ENCODE results near the gene EPB41L5.
"Not testable (repeated sequence)": the region's sequence is repeated elsewhere in the genome, so short reads cannot be mapped to it uniquely, and the experiment has no call there.

DNA sequence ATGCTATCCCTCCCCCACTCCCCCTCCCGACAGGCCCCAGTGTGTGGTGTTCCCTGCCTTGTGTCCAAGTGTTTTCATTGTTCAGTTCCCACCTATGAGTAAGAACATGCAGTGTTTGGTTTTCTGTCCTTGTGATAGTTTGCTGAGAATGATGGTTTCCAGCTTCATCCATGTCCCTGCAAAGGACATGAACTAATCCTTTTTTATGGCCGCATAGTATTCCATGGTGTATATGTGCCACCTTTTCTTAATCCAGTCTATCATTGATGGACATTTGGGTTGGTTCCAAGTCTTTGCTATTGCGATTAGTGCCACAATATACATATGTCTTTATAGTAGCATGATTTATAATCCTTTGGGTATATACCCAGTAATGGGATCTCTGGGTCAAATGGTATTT is 108.5 kb downstream of the EPB41L5 start:
- TF ChIP-seq, protein P1, sequence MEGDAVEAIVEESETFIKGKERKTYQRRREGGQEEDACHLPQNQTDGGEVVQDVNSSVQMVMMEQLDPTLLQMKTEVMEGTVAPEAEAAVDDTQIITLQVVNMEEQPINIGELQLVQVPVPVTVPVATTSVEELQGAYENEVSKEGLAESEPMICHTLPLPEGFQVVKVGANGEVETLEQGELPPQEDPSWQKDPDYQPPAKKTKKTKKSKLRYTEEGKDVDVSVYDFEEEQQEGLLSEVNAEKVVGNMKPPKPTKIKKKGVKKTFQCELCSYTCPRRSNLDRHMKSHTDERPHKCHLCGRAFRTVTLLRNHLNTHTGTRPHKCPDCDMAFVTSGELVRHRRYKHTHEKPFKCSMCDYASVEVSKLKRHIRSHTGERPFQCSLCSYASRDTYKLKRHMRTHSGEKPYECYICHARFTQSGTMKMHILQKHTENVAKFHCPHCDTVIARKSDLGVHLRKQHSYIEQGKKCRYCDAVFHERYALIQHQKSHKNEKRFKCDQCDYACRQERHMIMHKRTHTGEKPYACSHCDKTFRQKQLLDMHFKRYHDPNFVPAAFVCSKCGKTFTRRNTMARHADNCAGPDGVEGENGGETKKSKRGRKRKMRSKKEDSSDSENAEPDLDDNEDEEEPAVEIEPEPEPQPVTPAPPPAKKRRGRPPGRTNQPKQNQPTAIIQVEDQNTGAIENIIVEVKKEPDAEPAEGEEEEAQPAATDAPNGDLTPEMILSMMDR (IDR thresholded peaks at IDR 0.05; ENCODE audit: insufficient read depth, low read length): not testable (repeated sequence)
- TF ChIP-seq POLR2AphosphoS5 (IDR thresholded peaks at IDR 0.05; ENCODE audit: low read depth): not testable (repeated sequence)
